GM23338 (cell line): Measurements from ENCODE around the gene HOXB6. TPM values are rescaled to one million over a fixed set of nuclear protein-coding genes. Genes with fewer than 3 reads are reported as not detected.

ENCODE experiments used
- ATAC-seq: fragments of 200-7000 bp; cut with Tn5 transposase; 3 replicates; pipeline ENCODE4 v1.9.1; 2020
- DNase-seq: peaks from one replicate; pipeline ENCODE4 v3.0.0-alpha.2; 2015; ENCODE audit warnings: low spot score
- H2AFZ ChIP-seq: fragments of 200-600 bp; sonication (generic); 2 replicates; pipeline ENCODE4 v1.8.0; 2016; ENCODE audit warnings: antibody characterized with exemption, mild to moderate bottlenecking, moderate library complexity
- H3F3A ChIP-seq: fragments of 200-600 bp; sonication (generic); replicated peaks from 2 replicates; pipeline ENCODE4 v1.8.0; 2017; ENCODE audit warnings: antibody characterized with exemption, mixed run types, low read depth
- H3K27ac ChIP-seq: fragments of 200-600 bp; sonication (generic); 2 replicates; pipeline ENCODE4 v1.6.1; 2016; ENCODE audit warnings: low read depth
- H3K27me3 ChIP-seq: fragments of 200-600 bp; sonication (generic); 2 replicates; pipeline ENCODE4 v1.8.0; 2016; ENCODE audit warnings: mild to moderate bottlenecking, mixed run types, moderate library complexity; ENCODE audit not compliant: insufficient read depth
- H3K36me3 ChIP-seq: fragments of 200-600 bp; sonication (generic); 2 replicates; pipeline ENCODE4 v1.8.0; 2016; ENCODE audit warnings: mild to moderate bottlenecking; ENCODE audit not compliant: insufficient read depth
- H3K4me1 ChIP-seq: fragments of 200-600 bp; sonication (generic); 2 replicates; pipeline ENCODE4 v1.8.0; 2016; ENCODE audit warnings: mild to moderate bottlenecking, moderate library complexity; ENCODE audit not compliant: insufficient read depth
- H3K4me2 ChIP-seq: fragments of 200-600 bp; sonication (generic); 2 replicates; pipeline ENCODE4 v1.7.1; 2017; ENCODE audit warnings: mixed run types
- H3K4me3 ChIP-seq: fragments of 200-600 bp; sonication (generic); 2 replicates; pipeline ENCODE4 v1.6.1; 2016; ENCODE audit warnings: mixed run types
- H3K79me2 ChIP-seq: fragments of 200-600 bp; sonication (generic); replicated peaks from 2 replicates; pipeline ENCODE4 v1.8.0; 2017; ENCODE audit warnings: mild to moderate bottlenecking; ENCODE audit not compliant: insufficient read depth
- H3K9me2 ChIP-seq: fragments of 200-600 bp; sonication (generic); 2 replicates; pipeline ENCODE4 v1.8.0; 2017; ENCODE audit not compliant: insufficient read depth
- H4K20me1 ChIP-seq: fragments of 200-600 bp; sonication (generic); replicated peaks from 2 replicates; pipeline ENCODE4 v1.8.0; 2017; ENCODE audit warnings: mild to moderate bottlenecking; ENCODE audit not compliant: insufficient read depth
- H3K27ac Mint-ChIP-seq: 2 replicates; pipeline ENCODE4 v1.8.0; 2020; ENCODE audit warnings: inconsistent platforms, mild to moderate bottlenecking, moderate library complexity, mixed read lengths
- H3K27me3 Mint-ChIP-seq: 3 replicates; pipeline ENCODE4 v1.8.0; 2022; ENCODE audit warnings: low read depth, mild to moderate bottlenecking, moderate library complexity, mixed read lengths, inconsistent platforms; ENCODE audit not compliant: insufficient read depth, poor library complexity
- H3K36me3 Mint-ChIP-seq: 3 replicates; pipeline ENCODE4 v1.8.0; 2021; ENCODE audit warnings: low read depth, mild to moderate bottlenecking, inconsistent platforms, moderate library complexity, mixed read lengths
- H3K4me1 Mint-ChIP-seq: 3 replicates; pipeline ENCODE4 v1.8.0; 2020; ENCODE audit warnings: mild to moderate bottlenecking, inconsistent platforms, mixed read lengths
- H3K4me3 Mint-ChIP-seq: 3 replicates; pipeline ENCODE4 v1.8.0; 2021; ENCODE audit warnings: moderate library complexity, mild to moderate bottlenecking, inconsistent platforms, mixed read lengths
- H3K9me3 Mint-ChIP-seq: 3 replicates; pipeline ENCODE4 v1.8.0; 2020; ENCODE audit warnings: moderate library complexity, mild to moderate bottlenecking, inconsistent platforms, mixed read lengths
- CREB1 ChIP-seq: fragments of 250-450 bp; sonication (Bioruptor Pico); IDR thresholded peaks from 2 replicates; pipeline ENCODE4 v1.5.0; 2020; ENCODE audit warnings: low read depth, mild to moderate bottlenecking, moderate library complexity
- EZH2 ChIP-seq: fragments of 200-600 bp; sonication (generic); IDR thresholded peaks from one replicate; pipeline ENCODE4 v1.8.0; 2017; ENCODE audit warnings: antibody characterized with exemption, mild to moderate bottlenecking, low read depth; ENCODE audit not compliant: unreplicated experiment
- EZH2phosphoT487 ChIP-seq: fragments of 200-600 bp; sonication (generic); IDR thresholded peaks from one replicate; pipeline ENCODE4 v1.8.1; 2018; ENCODE audit warnings: antibody characterized with exemption; ENCODE audit not compliant: unreplicated experiment
- JUNB ChIP-seq: IDR thresholded peaks from one replicate; pipeline ENCODE4 v1.6.1; 2016; ENCODE audit warnings: antibody characterized with exemption; ENCODE audit not compliant: unreplicated experiment
- POLR2AphosphoS5 ChIP-seq: IDR thresholded peaks from 2 replicates; pipeline ENCODE4 v1.6.1; 2016; ENCODE audit warnings: antibody characterized with exemption, low read depth
- ZNF114 ChIP-seq: fragments of 250-450 bp; sonication (Bioruptor Pico); IDR thresholded peaks from 2 replicates; pipeline ENCODE4 v1.5.0; 2020; ENCODE audit warnings: mild to moderate bottlenecking, moderate library complexity
- polyA plus RNA-seq: library from polyadenylated mRNA; unstranded; fragments of >200 nt; fragmentation: Nextera tagmentation; extraction: Ambion mirVana; gene quantifications from 2 replicates; pipeline ENCODE4 v1.2.1, GENCODE V29; 2016
- total RNA-seq: library from RNA; depleted of rRNA; stranded (reverse); fragments of >200 nt; shearing (Covaris generic); gene quantifications from 2 replicates; pipeline ENCODE4 v1.2.3, GENCODE V29; 2014
- TF ChIP-seq, protein P1 (sequence below): IDR thresholded peaks from one replicate; pipeline ENCODE4 v1.6.1; 2018; ENCODE audit warnings: antibody characterized with exemption; ENCODE audit not compliant: unreplicated experiment
- TF ChIP-seq, protein P2 (sequence below): IDR thresholded peaks from 2 replicates; pipeline ENCODE4 v1.6.1; 2016; ENCODE audit warnings: antibody characterized with exemption
- TF ChIP-seq, protein P3 (sequence below), 2 experiments: fragments of 200-600 bp in 1 of 2; sonication (generic) in 1 of 2; conservative IDR thresholded peaks; 2 replicates each; pipeline versions ENCODE4 v1.5.1 to v1.6.1; 2016 to 2017; ENCODE audit warnings: antibody characterized with exemption in 2 of 2, low read depth in 2 of 2, mild to moderate bottlenecking in 2 of 2, moderate library complexity in 1 of 2

HOXB6 gene
- total and polyA plus RNA-seq, 2 experiments from 2014 or later = not detected

DNA sequence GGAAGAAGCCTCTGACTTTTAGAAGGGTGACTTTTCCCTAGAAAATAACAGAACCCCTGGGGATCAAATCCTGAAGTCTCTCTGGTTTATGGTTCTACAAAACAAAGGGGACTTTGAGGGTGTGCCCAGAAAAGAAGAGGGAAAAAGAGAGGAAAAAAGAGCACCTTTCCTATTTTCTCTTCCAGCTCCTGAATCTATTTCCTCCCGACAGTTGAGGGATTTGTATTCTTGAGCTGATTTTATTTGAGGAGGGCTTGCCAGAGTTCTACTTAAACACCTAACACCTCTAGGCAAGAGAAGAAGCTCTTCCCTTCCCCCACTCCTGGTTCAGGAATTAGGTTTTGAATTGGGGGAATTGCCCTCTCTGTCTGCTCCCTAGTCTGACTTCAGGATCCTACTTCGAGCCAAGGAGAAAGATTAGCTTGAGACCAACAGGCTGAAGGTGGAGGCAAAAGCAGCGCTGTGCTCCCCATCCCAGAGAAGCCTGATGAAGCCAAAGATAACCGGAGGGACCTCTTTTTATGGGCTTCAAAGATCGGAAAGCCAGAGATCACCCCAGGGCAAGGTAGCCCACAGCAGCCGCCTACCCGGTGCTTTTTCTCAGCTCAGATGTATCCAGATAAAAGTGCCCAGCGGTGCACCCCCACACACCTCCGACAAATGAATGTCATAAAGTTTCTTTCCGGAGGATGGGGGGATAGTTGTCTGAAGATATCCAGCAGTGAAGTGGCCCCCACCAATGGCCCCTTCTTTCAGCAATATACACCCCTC, 15.5 kb downstream of the HOXB6 start:
- no peak overlapping the region for H3K27ac ChIP-seq
- no peaks in the 10 kb centered on the region for H3K79me2 ChIP-seq
- no peak overlapping the region for H3K4me3 ChIP-seq
- H2AFZ ChIP-seq = no peak overlapping the region
- Mint-ChIP-seq H3K27ac (no peak overlapping the region), H3K9me3 (no peaks in the 10 kb centered on the region; the same call in 1 of the 3 replicates), H3K4me1 (peaks cover 47% of the 10 kb centered on the region), H3K4me3 (no peak overlapping the region; the same call in 2 of the 3 replicates), H3K36me3 (no peaks in the 10 kb centered on the region), H3K27me3 (peaks cover 100% of the 10 kb centered on the region)
- peaks cover 56% of the 10 kb centered on the region for H4K20me1 ChIP-seq
- TF ChIP-seq EZH2phosphoT487 (no peak), EZH2 (peak; percentile 90), POLR2AphosphoS5 (no peak)
- TF ChIP-seq, protein P1, sequence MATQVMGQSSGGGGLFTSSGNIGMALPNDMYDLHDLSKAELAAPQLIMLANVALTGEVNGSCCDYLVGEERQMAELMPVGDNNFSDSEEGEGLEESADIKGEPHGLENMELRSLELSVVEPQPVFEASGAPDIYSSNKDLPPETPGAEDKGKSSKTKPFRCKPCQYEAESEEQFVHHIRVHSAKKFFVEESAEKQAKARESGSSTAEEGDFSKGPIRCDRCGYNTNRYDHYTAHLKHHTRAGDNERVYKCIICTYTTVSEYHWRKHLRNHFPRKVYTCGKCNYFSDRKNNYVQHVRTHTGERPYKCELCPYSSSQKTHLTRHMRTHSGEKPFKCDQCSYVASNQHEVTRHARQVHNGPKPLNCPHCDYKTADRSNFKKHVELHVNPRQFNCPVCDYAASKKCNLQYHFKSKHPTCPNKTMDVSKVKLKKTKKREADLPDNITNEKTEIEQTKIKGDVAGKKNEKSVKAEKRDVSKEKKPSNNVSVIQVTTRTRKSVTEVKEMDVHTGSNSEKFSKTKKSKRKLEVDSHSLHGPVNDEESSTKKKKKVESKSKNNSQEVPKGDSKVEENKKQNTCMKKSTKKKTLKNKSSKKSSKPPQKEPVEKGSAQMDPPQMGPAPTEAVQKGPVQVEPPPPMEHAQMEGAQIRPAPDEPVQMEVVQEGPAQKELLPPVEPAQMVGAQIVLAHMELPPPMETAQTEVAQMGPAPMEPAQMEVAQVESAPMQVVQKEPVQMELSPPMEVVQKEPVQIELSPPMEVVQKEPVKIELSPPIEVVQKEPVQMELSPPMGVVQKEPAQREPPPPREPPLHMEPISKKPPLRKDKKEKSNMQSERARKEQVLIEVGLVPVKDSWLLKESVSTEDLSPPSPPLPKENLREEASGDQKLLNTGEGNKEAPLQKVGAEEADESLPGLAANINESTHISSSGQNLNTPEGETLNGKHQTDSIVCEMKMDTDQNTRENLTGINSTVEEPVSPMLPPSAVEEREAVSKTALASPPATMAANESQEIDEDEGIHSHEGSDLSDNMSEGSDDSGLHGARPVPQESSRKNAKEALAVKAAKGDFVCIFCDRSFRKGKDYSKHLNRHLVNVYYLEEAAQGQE = no peak
- TF ChIP-seq, protein P2, sequence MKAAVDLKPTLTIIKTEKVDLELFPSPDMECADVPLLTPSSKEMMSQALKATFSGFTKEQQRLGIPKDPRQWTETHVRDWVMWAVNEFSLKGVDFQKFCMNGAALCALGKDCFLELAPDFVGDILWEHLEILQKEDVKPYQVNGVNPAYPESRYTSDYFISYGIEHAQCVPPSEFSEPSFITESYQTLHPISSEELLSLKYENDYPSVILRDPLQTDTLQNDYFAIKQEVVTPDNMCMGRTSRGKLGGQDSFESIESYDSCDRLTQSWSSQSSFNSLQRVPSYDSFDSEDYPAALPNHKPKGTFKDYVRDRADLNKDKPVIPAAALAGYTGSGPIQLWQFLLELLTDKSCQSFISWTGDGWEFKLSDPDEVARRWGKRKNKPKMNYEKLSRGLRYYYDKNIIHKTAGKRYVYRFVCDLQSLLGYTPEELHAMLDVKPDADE = no peak
- H3F3A ChIP-seq = peaks cover 60% of the 10 kb centered on the region
- no peak for DNase-seq
- H3K4me2 ChIP-seq = peak overlapping the region; percentile 53; the same call in 1 of the 2 replicates
- ATAC-seq = no peak
- peaks cover 59% of the 10 kb centered on the region for H3K4me1 ChIP-seq
- H3K9me2 ChIP-seq = no peaks in the 10 kb centered on the region
- H3K36me3 ChIP-seq = no peaks in the 10 kb centered on the region
- H3K27me3 ChIP-seq = peaks cover 100% of the 10 kb centered on the region

DNA sequence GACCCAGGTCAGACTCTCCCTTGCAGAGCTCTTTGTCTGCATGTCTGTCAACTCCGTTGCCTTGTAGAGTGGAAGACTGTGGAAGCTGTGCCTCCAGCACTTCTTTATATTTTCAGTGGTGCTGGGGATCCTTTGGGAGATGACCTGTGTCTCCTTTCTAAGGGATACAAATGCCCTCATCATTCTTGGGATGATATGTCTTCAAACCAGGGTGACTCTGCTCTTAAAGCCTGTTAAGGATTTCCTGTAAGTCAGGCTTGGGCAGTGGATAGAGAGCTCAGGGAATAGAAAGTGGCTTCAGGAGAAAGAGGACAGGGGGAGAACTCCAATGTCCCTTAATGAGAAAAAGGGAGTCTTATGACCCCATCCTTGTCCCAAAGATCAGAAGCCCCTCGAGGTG, 16.3 kb downstream of the HOXB6 start:
- no peaks in the 10 kb centered on the region for H3K9me2 ChIP-seq
- peaks cover 61% of the 10 kb centered on the region for H4K20me1 ChIP-seq
- H3K27ac ChIP-seq = no peak overlapping the region
- no peak overlapping the region for H3K4me3 ChIP-seq
- no peak for DNase-seq
- H2AFZ ChIP-seq = no peak overlapping the region
- no peaks in the 10 kb centered on the region for H3K36me3 ChIP-seq
- H3K36me3 Mint-ChIP-seq = no peaks in the 10 kb centered on the region
- peaks cover 100% of the 10 kb centered on the region for H3K27me3 Mint-ChIP-seq
- H3K27me3 ChIP-seq = peaks cover 100% of the 10 kb centered on the region
- peaks cover 56% of the 10 kb centered on the region for H3K4me1 ChIP-seq
- H3K4me1 Mint-ChIP-seq = peaks cover 41% of the 10 kb centered on the region
- H3K9me3 Mint-ChIP-seq = no peaks in the 10 kb centered on the region; the same call in 1 of the 3 replicates
- no peak overlapping the region for H3K4me2 ChIP-seq
- no peak for ATAC-seq
- no peaks in the 10 kb centered on the region for H3K79me2 ChIP-seq
- H3F3A ChIP-seq = peaks cover 64% of the 10 kb centered on the region
- no peak overlapping the region for H3K4me3 Mint-ChIP-seq
- no peak overlapping the region for H3K27ac Mint-ChIP-seq
- TF ChIP-seq POLR2AphosphoS5 = no peak
- no peak for TF ChIP-seq JUNB
- TF ChIP-seq EZH2 = no peak
- TF ChIP-seq, protein P2 = no peak
- TF ChIP-seq, protein P3, sequence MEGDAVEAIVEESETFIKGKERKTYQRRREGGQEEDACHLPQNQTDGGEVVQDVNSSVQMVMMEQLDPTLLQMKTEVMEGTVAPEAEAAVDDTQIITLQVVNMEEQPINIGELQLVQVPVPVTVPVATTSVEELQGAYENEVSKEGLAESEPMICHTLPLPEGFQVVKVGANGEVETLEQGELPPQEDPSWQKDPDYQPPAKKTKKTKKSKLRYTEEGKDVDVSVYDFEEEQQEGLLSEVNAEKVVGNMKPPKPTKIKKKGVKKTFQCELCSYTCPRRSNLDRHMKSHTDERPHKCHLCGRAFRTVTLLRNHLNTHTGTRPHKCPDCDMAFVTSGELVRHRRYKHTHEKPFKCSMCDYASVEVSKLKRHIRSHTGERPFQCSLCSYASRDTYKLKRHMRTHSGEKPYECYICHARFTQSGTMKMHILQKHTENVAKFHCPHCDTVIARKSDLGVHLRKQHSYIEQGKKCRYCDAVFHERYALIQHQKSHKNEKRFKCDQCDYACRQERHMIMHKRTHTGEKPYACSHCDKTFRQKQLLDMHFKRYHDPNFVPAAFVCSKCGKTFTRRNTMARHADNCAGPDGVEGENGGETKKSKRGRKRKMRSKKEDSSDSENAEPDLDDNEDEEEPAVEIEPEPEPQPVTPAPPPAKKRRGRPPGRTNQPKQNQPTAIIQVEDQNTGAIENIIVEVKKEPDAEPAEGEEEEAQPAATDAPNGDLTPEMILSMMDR (conservative IDR thresholded peaks at IDR 0.05; ENCODE audit: low read depth in 2 of 2) = no peak
- TF ChIP-seq ZNF114 (CRISPR knock-in tag) = no peak
- TF ChIP-seq, protein P1 = no peak
- TF ChIP-seq CREB1 (CRISPR knock-in tag) = no peak
